ENCODE results near the gene ELOVL1.

ELOVL1 gene

DNA sequence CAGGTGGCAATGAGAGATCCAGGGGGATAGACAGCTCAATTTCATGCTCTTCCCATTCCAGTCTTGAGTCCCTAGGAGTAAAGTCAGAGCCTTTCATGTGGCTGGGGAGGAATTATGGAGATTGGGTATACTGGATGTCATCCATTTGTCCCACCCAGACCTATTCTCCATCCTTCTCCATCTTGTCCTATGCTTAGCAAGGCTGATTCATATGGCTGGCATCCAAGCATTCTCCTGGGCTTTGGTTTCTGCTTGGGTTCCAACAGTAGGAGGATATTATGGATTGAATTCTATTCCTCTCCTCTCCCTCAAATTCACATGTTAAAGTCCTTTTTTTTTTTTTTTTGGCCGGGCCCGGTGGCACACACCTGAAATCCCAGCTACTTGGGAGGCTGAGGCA is 12.9 kb downstream of the ELOVL1 start:
- Histone ChIP-seq H3K9ac (ENCODE audit: low read length) (no peak overlapping the region), H3K4me3 (ENCODE audit: insufficient read depth, low read length, poor library complexity, severe bottlenecking) (no peak overlapping the region), H3F3A (ENCODE audit: insufficient read depth) (peaks cover 5% of the 10 kb centered on the region), H3K79me2 (ENCODE audit: insufficient read depth, low read length) (peaks cover 10% of the 10 kb centered on the region), H3K9me3 (ENCODE audit: insufficient read depth, low read length) (no peaks in the 10 kb centered on the region), H3K36me3 (ENCODE audit: low read length) (no peaks in the 10 kb centered on the region), H3K27me3 (ENCODE audit: low read length) (no peaks in the 10 kb centered on the region), H3K9me2 (replicated peaks; ENCODE audit: insufficient read depth, low read length) (no peaks in the 10 kb centered on the region), H4K20me1 (ENCODE audit: low read depth, low read length) (no peaks in the 10 kb centered on the region), H3K27ac (ENCODE audit: low read depth, low read length) (no peak overlapping the region), H2AFZ (ENCODE audit: low read depth, low read length, severe bottlenecking) (no peak overlapping the region), H3K4me2 (ENCODE audit: low read depth, low read length, poor library complexity, severe bottlenecking) (no peak overlapping the region)
- TF ChIP-seq CTCF (IDR thresholded peaks at IDR 0.05; ENCODE audit: insufficient read depth, low read length, poor library complexity, severe bottlenecking) (no peak), EZH2phosphoT487 (conservative IDR thresholded peaks at IDR 0.05; ENCODE audit: low read length) (no peak)

DNA sequence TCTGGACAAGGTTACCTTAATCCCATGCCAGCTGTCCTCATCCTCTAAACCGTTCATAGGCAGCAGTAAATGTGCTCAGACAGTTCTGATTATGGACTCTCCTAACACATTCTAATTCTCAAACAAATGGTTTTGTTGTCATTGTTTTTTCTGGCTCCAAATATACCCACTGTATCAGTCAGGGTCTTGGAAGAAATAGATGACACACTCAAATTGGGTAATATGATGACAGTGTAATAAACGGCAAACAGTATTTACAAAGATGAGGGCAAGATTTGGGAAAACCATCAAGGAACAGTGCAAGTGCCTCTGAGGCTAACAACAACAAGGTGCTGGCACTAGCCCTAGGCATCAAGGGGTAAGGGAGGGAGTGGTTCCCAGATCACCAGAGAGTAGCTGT is 13.3 kb downstream of the ELOVL1 start:
- TF ChIP-seq EZH2phosphoT487 (conservative IDR thresholded peaks at IDR 0.05; ENCODE audit: low read length) = no peak
- TF ChIP-seq CTCF (IDR thresholded peaks at IDR 0.05; ENCODE audit: insufficient read depth, low read length, poor library complexity, severe bottlenecking) = no peak
- H2AFZ ChIP-seq (ENCODE audit: low read depth, low read length, severe bottlenecking) = no peak overlapping the region
- H3K4me2 ChIP-seq (ENCODE audit: low read depth, low read length, poor library complexity, severe bottlenecking) = no peak overlapping the region
- no peaks in the 10 kb centered on the region for H4K20me1 ChIP-seq (ENCODE audit: low read depth, low read length)
- peaks cover 10% of the 10 kb centered on the region for H3F3A ChIP-seq (ENCODE audit: insufficient read depth)
- H3K4me3 ChIP-seq (ENCODE audit: insufficient read depth, low read length, poor library complexity, severe bottlenecking) = no peak overlapping the region
- H3K27ac ChIP-seq (ENCODE audit: low read depth, low read length) = no peak overlapping the region
- H3K9me3 ChIP-seq (ENCODE audit: insufficient read depth, low read length) = no peaks in the 10 kb centered on the region
- peaks cover 6% of the 10 kb centered on the region for H3K79me2 ChIP-seq (ENCODE audit: insufficient read depth, low read length)
- no peaks in the 10 kb centered on the region for H3K9me2 ChIP-seq (replicated peaks; ENCODE audit: insufficient read depth, low read length)
- no peaks in the 10 kb centered on the region for H3K36me3 ChIP-seq (ENCODE audit: low read length)
- H3K9ac ChIP-seq (ENCODE audit: low read length) = no peak overlapping the region
- H3K27me3 ChIP-seq (ENCODE audit: low read length) = no peaks in the 10 kb centered on the region

DNA sequence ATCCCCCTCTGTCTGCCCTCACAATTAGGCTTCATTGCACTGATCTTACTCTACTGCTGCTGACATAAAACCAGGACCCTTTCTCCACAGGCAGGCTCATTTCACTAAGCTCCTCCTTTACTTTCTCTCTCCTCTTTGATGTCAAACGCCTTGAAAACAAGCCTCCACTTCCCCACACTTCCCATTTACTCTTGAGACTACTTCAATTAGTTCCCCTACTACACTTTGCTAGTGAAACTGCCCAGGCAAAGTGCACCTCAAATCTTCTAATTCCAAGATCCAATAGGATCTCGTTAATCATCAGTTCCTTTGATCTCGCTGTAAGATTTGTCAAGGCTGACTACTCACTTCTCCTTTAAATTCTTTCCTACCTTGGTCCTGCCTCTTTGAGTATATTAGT is 14.9 kb downstream of the ELOVL1 start:
- Histone ChIP-seq H2AFZ (ENCODE audit: low read depth, low read length, severe bottlenecking) (no peak overlapping the region), H3K4me3 (ENCODE audit: insufficient read depth, low read length, poor library complexity, severe bottlenecking) (no peak overlapping the region), H3K9me2 (replicated peaks; ENCODE audit: insufficient read depth, low read length) (no peaks in the 10 kb centered on the region), H3K9ac (ENCODE audit: low read length) (no peak overlapping the region), H3K36me3 (ENCODE audit: low read length) (no peaks in the 10 kb centered on the region), H4K20me1 (ENCODE audit: low read depth, low read length) (no peaks in the 10 kb centered on the region), H3K4me2 (ENCODE audit: low read depth, low read length, poor library complexity, severe bottlenecking) (no peak overlapping the region), H3K27me3 (ENCODE audit: low read length) (no peaks in the 10 kb centered on the region), H3K27ac (ENCODE audit: low read depth, low read length) (no peak overlapping the region), H3F3A (ENCODE audit: insufficient read depth) (peaks cover 17% of the 10 kb centered on the region), H3K9me3 (ENCODE audit: insufficient read depth, low read length) (no peaks in the 10 kb centered on the region), H3K79me2 (ENCODE audit: insufficient read depth, low read length) (no peaks in the 10 kb centered on the region)
- TF ChIP-seq CTCF (IDR thresholded peaks at IDR 0.05; ENCODE audit: insufficient read depth, low read length, poor library complexity, severe bottlenecking) (no peak), EZH2phosphoT487 (conservative IDR thresholded peaks at IDR 0.05; ENCODE audit: low read length) (no peak)

- H3K79me2 ChIP-seq (ENCODE audit: insufficient read depth, low read length) = no peaks in the 10 kb centered on the region
- peaks cover 18% of the 10 kb centered on the region for H3F3A ChIP-seq (ENCODE audit: insufficient read depth)
- H3K4me2 ChIP-seq (ENCODE audit: low read depth, low read length, poor library complexity, severe bottlenecking) = no peak overlapping the region
- H3K36me3 ChIP-seq (ENCODE audit: low read length) = no peaks in the 10 kb centered on the region
- no peak overlapping the region for H3K27ac ChIP-seq (ENCODE audit: low read depth, low read length)
- no peaks in the 10 kb centered on the region for H3K9me3 ChIP-seq (ENCODE audit: insufficient read depth, low read length)
- H2AFZ ChIP-seq (ENCODE audit: low read depth, low read length, severe bottlenecking) = no peak overlapping the region
- no peak overlapping the region for H3K9ac ChIP-seq (ENCODE audit: low read length)
- H3K9me2 ChIP-seq (replicated peaks; ENCODE audit: insufficient read depth, low read length) = no peaks in the 10 kb centered on the region
- H4K20me1 ChIP-seq (ENCODE audit: low read depth, low read length) = no peaks in the 10 kb centered on the region
- no peak overlapping the region for H3K4me3 ChIP-seq (ENCODE audit: insufficient read depth, low read length, poor library complexity, severe bottlenecking)
- TF ChIP-seq EZH2phosphoT487 (conservative IDR thresholded peaks at IDR 0.05; ENCODE audit: low read length) = no peak
- no peak for TF ChIP-seq CTCF (IDR thresholded peaks at IDR 0.05; ENCODE audit: insufficient read depth, low read length, poor library complexity, severe bottlenecking)
- no peaks in the 10 kb centered on the region for H3K27me3 ChIP-seq (ENCODE audit: low read length)
These were observed 15.5 kb downstream of the ELOVL1 start for GRCh38 chr1:43352351-43352705.
